Endodermal cell (in vitro differentiated cells): ENCODE data around the gene CCDC57. TPM values are rescaled to one million over a fixed set of nuclear protein-coding genes. Genes with fewer than 3 reads are reported as not detected.

Experiments used
- DNase-seq: peaks from one replicate; pipeline ENCODE4 v3.0.0-alpha.2; 2017
- H3K27ac ChIP-seq: 2 replicates; pipeline ENCODE4 v1.5.1; 2013; ENCODE audit warnings: mild to moderate bottlenecking, low read depth, low read length, moderate library complexity
- H3K27me3 ChIP-seq: 2 replicates; pipeline ENCODE4 v1.6.1; 2013; ENCODE audit warnings: mild to moderate bottlenecking, low read length, moderate library complexity; ENCODE audit not compliant: insufficient read depth, control insufficient read depth, poor library complexity, severe bottlenecking
- H3K36me3 ChIP-seq: 2 replicates; pipeline ENCODE4 v1.7.0; 2013; ENCODE audit warnings: mild to moderate bottlenecking, low read length, moderate library complexity; ENCODE audit not compliant: control insufficient read depth, insufficient read depth
- H3K4me1 ChIP-seq: one replicate; pipeline ENCODE4 v1.7.0; 2013; ENCODE audit warnings: low read length; ENCODE audit not compliant: control insufficient read depth, insufficient read depth
- H3K4me3 ChIP-seq: 2 replicates; pipeline ENCODE4 v1.5.1; 2013; ENCODE audit warnings: mild to moderate bottlenecking, low read length, moderate library complexity
- H3K9ac ChIP-seq: 2 replicates; pipeline ENCODE4 v1.6.1; 2013; ENCODE audit warnings: mild to moderate bottlenecking, low read length, moderate library complexity; ENCODE audit not compliant: poor library complexity, severe bottlenecking; ENCODE audit errors: extremely low read depth
- H3K9me3 ChIP-seq: 2 replicates; pipeline ENCODE4 v1.6.1; 2013; ENCODE audit warnings: mild to moderate bottlenecking, low read length, moderate library complexity; ENCODE audit not compliant: control insufficient read depth
- H3K27ac Mint-ChIP-seq: 2 replicates; pipeline ENCODE4 v1.8.0; 2020; ENCODE audit warnings: mixed read lengths
- H3K27me3 Mint-ChIP-seq: 2 replicates; pipeline ENCODE4 v1.8.0; 2021; ENCODE audit warnings: mild to moderate bottlenecking, mixed read lengths; ENCODE audit not compliant: insufficient read depth
- H3K36me3 Mint-ChIP-seq: 2 replicates; pipeline ENCODE4 v1.8.0; 2020; ENCODE audit warnings: low read depth, mixed read lengths
- H3K4me1 Mint-ChIP-seq: 2 replicates; pipeline ENCODE4 v1.8.0; 2020; ENCODE audit warnings: mixed read lengths
- H3K4me3 Mint-ChIP-seq: 2 replicates; pipeline ENCODE4 v1.8.0; 2020; ENCODE audit warnings: mild to moderate bottlenecking, moderate library complexity, mixed read lengths
- H3K9me3 Mint-ChIP-seq: 2 replicates; pipeline ENCODE4 v1.8.0; 2020; ENCODE audit warnings: mild to moderate bottlenecking, mixed read lengths
- CTCF ChIP-seq: fragments of 200-600 bp; sonication (generic); conservative IDR thresholded peaks from 2 replicates; pipeline ENCODE4 v1.5.0; 2021; ENCODE audit warnings: antibody characterized with exemption, mild to moderate bottlenecking
- WGBS, 2 experiments: methylation state at CpG; one replicate each; pipeline versions ENCODE4 v1.1.5 to v1.1.7; 2013; ENCODE audit warnings: missing lambda C conversion rate in 2 of 2, mixed read lengths in 1 of 2; ENCODE audit not compliant: insufficient coverage in 1 of 2, insufficient read length in 1 of 2; 5-methylcytosine and 5-hydroxymethylcytosine counted together
- total RNA-seq, 2 donors: library from RNA; stranded (reverse); fragmentation: NEBNext Ultra II Directional in 1 of 2; extraction: Animal tissue kit (Norgen Biotek cat#: 25700) in 1 of 2; gene quantifications; 2 replicates in 1 of 2; 3 replicates in 1 of 2; pipeline ENCODE4 v1.2.1, GENCODE V29; 2021

CCDC57 gene
- total RNA-seq, 2 donors from 2014 or later = 61.8 to 82.8 TPM

GRCh38 chr17:82153295-82153691, 59.3 kb downstream of the CCDC57 start:
- no peak for DNase-seq
- Mint-ChIP-seq H3K4me3 (no peak overlapping the region), H3K4me1 (peaks cover 2% of the 10 kb centered on the region), H3K36me3 (peaks cover 32% of the 10 kb centered on the region), H3K27ac (no peak overlapping the region), H3K9me3 (peaks cover 14% of the 10 kb centered on the region), H3K27me3 (no peaks in the 10 kb centered on the region)
- Histone ChIP-seq H3K27me3 (no peaks in the 10 kb centered on the region), H3K9me3 (no peaks in the 10 kb centered on the region), H3K36me3 (no peaks in the 10 kb centered on the region), H3K4me3 (no peak overlapping the region), H3K9ac (no peak overlapping the region), H3K4me1 (no peaks in the 10 kb centered on the region), H3K27ac (no peak overlapping the region)
- WGBS, 2 experiments = 85 to 93% methylated on average over 3 to 4 of the region's 6 CpGs
- TF ChIP-seq CTCF = no peak

DNA sequence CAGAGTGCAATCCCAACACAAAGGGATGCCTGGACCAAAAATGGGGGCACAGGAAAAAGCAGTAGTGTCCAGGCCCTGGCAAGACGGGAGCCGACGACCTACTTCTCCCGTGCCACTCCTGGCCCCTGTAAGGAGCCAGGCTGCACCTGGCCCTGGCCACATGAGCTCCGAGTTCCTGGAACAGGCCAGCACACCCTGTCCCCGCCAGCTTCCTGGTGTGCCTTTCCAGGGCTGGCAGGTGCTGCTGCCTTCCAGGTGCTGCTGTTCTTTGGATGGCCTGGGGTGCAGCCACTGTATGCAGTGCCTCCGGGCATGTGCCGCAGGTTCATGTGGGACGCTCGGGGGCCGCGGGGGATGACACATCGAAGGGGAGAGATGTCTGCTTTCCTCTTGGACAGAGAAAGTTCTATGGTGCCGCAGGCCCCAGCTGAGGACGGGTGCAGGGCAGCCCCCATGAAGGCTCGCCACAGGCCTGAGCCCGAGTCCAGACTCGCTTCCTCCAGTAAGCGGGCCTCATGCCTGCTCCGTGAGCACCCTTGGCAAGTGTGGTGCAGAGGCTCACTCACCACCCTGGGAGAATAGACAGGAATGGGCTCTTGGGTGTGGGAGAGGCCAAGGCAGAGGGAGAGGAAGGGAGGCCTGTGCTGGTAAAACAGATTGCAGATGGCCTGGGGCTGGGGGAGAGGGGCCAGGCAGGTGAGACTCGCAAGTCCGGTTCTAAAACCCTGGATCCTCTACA, 59.9 kb downstream of the CCDC57 start:
- Histone ChIP-seq H3K9me3 (no peaks in the 10 kb centered on the region), H3K9ac (no peak overlapping the region), H3K4me1 (no peaks in the 10 kb centered on the region), H3K4me3 (no peak overlapping the region), H3K27ac (no peak overlapping the region), H3K36me3 (no peaks in the 10 kb centered on the region), H3K27me3 (no peaks in the 10 kb centered on the region)
- Mint-ChIP-seq H3K36me3 (peaks cover 30% of the 10 kb centered on the region), H3K4me3 (no peak overlapping the region), H3K9me3 (peaks cover 14% of the 10 kb centered on the region), H3K27ac (no peak overlapping the region), H3K4me1 (peaks cover 2% of the 10 kb centered on the region), H3K27me3 (no peaks in the 10 kb centered on the region)
- no peak for TF ChIP-seq CTCF
- 81 to 82% methylated on average over 15 to 22 of the region's 22 CpGs for WGBS, 2 experiments
- DNase-seq = no peak

- no peaks in the 10 kb centered on the region for H3K9me3 ChIP-seq
- peaks cover 14% of the 10 kb centered on the region for H3K9me3 Mint-ChIP-seq
- H3K36me3 ChIP-seq = no peaks in the 10 kb centered on the region
- no peak for TF ChIP-seq CTCF
- H3K9ac ChIP-seq = no peak overlapping the region
- H3K27ac ChIP-seq = no peak overlapping the region
- 82 to 88% methylated on average over 3 to 5 of the region's 5 CpGs for WGBS, 2 experiments
- H3K27me3 Mint-ChIP-seq = no peaks in the 10 kb centered on the region
- H3K4me3 Mint-ChIP-seq = no peak overlapping the region
- no peaks in the 10 kb centered on the region for H3K27me3 ChIP-seq
- H3K27ac Mint-ChIP-seq = no peak overlapping the region
- peaks cover 32% of the 10 kb centered on the region for H3K36me3 Mint-ChIP-seq
- H3K4me1 Mint-ChIP-seq = peaks cover 2% of the 10 kb centered on the region
- no peak for DNase-seq
- H3K4me1 ChIP-seq = no peaks in the 10 kb centered on the region
- no peak overlapping the region for H3K4me3 ChIP-seq
Observed at GRCh38 chr17:82152114-82152513, 60.5 kb downstream of the CCDC57 start.
